ENCODE measurements around the gene CBFA2T2. TPM values are rescaled to one million over a fixed set of nuclear protein-coding genes. Genes with fewer than 3 reads are reported as not detected.

CBFA2T2 gene
- total RNA-seq, 4 donors from 2014 or later: 16.7 to 22.5 (median 19.1) TPM

GRCh38 chr20:33474963-33475362 lies 14.9 kb upstream of the CBFA2T2 start:
- Histone ChIP-seq H3K36me3 (no peaks in the 10 kb centered on the region), H3K4me3 (no peak overlapping the region), H3K9me3 (no peaks in the 10 kb centered on the region), H3K27me3 (no peaks in the 10 kb centered on the region), H3K4me1 (peaks cover 0 to 8% (median 0%) of the 10 kb centered on the region in 4 donors), H3K27ac (no peak overlapping the region)
- TF ChIP-seq, protein P1, sequence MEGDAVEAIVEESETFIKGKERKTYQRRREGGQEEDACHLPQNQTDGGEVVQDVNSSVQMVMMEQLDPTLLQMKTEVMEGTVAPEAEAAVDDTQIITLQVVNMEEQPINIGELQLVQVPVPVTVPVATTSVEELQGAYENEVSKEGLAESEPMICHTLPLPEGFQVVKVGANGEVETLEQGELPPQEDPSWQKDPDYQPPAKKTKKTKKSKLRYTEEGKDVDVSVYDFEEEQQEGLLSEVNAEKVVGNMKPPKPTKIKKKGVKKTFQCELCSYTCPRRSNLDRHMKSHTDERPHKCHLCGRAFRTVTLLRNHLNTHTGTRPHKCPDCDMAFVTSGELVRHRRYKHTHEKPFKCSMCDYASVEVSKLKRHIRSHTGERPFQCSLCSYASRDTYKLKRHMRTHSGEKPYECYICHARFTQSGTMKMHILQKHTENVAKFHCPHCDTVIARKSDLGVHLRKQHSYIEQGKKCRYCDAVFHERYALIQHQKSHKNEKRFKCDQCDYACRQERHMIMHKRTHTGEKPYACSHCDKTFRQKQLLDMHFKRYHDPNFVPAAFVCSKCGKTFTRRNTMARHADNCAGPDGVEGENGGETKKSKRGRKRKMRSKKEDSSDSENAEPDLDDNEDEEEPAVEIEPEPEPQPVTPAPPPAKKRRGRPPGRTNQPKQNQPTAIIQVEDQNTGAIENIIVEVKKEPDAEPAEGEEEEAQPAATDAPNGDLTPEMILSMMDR (IDR thresholded peaks at IDR 0.05): no peak
- TF ChIP-seq POLR2A (IDR thresholded peaks at IDR 0.05) (no peak), EP300 (IDR thresholded peaks at IDR 0.05) (no peak)
- WGBS, 2 donors: 85% methylated on average over 11 of the region's 11 CpGs
- DNase-seq (ENCODE audit: low spot score in 2 of 2): no peak

DNA sequence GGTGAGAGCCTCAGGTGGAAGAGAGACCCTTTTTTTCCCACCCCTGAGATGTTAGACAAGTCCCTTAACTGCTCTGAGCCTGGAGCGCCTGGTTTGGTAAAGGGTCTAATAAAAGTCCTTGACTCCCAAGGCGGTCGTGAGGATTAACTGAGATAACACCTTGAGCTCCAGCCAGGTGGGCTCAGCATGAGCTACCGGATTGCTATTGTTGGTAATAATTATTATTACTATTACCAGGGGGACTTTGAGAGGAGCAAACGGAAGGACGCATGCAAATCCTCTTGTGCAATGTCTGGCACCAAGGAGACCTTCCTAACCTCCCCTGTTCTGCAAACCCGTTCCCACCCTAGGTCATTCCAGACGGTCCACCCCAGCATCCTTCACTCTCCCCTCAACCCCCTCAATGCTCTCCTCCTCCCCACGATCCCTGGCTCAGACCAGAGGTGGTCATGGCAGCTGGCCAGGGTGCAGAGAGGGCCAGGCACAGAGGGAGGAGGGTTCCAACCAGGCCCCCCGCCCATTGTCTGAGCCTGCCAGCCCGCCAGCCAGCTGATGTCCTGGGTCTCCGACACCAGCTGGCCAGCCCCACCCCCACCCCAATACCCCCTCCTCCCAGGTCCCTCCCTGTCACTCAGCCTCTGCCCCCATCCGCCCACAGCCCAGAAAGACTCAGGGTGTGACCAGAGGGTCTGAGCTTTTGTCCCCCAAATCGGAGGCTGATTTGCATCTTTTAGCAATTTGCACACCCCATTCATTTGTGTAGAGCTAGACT lies 14.3 kb upstream of the CBFA2T2 start:
- 30 to 38% methylated on average over 14 of the region's 14 CpGs for WGBS, 2 donors
- H3K36me3 ChIP-seq: no peaks in the 10 kb centered on the region

GRCh38 chr20:33477386-33478234 lies 12.3 kb upstream of the CBFA2T2 start:
- 87% methylated on average over 7 of the region's 7 CpGs for WGBS, 2 donors
- Histone ChIP-seq H3K9me3 (no peaks in the 10 kb centered on the region), H3K27me3 (no peaks in the 10 kb centered on the region), H3K36me3 (no peaks in the 10 kb centered on the region), H3K27ac (no peak overlapping the region), H3K4me3 (no peak overlapping the region), H3K4me1 (peaks cover 0 to 8% (median 0%) of the 10 kb centered on the region in 4 donors)
- TF ChIP-seq POLR2A (IDR thresholded peaks at IDR 0.05): no peak
- no peak for DNase-seq (ENCODE audit: low spot score in 2 of 2)

More for the DNA sequence above, 14.3 kb upstream of the CBFA2T2 start:
- Histone ChIP-seq H3K4me1 (peaks cover 0 to 8% (median 0%) of the 10 kb centered on the region in 4 donors), H3K27ac (no peak overlapping the region), H3K9me3 (no peaks in the 10 kb centered on the region), H3K27me3 (no peaks in the 10 kb centered on the region), H3K4me3 (no peak overlapping the region)
- TF ChIP-seq POLR2A (IDR thresholded peaks at IDR 0.05) (no peak), EP300 (IDR thresholded peaks at IDR 0.05) (no peak)
- TF ChIP-seq, protein P1 (IDR thresholded peaks at IDR 0.05): no peak
- no peak for DNase-seq (ENCODE audit: low spot score in 2 of 2)

- no peak overlapping the region for H3K4me3 ChIP-seq
- TF ChIP-seq, protein P1 (IDR thresholded peaks at IDR 0.05): no peak
- no peak for TF ChIP-seq POLR2A (IDR thresholded peaks at IDR 0.05)
- no peak for TF ChIP-seq EP300 (IDR thresholded peaks at IDR 0.05)
- 85 to 89% methylated on average over 5 of the region's 5 CpGs for WGBS, 2 donors
- no peaks in the 10 kb centered on the region for H3K36me3 ChIP-seq
- peaks cover 0 to 8% (median 0%) of the 10 kb centered on the region in 4 donors for H3K4me1 ChIP-seq
- H3K27ac ChIP-seq: no peak overlapping the region
- H3K27me3 ChIP-seq: no peaks in the 10 kb centered on the region
- no peaks in the 10 kb centered on the region for H3K9me3 ChIP-seq
- no peak for DNase-seq (ENCODE audit: low spot score in 2 of 2)
Observed at GRCh38 chr20:33480048-33480447, 9.8 kb upstream of the CBFA2T2 start.

DNA sequence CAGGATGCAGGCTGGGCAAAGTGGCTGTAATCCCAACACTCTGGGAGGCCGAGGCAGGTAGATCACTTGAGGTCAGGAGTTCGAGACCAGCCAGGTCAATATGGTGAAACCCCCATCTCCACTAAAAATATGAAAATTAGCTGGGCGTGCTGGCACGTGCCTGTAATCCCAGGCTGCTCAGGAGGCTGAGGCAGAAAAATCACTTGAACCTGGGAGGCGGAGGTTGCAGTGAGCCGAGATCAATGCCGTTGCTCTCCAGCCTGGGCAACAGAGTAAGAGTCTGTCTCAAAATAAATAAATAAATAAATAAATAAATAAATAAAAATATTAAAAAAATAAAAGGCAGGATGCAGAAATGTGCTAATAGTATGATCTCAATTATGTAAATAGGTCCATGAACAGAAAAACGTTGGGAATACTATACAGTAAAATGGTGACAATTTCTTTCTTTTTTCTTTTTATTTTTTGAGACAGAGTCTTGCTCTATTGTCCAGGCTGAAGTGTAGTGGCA lies 8.4 kb upstream of the CBFA2T2 start:
- no peaks in the 10 kb centered on the region for H3K9me3 ChIP-seq
- H3K27ac ChIP-seq: no peak overlapping the region
- no peaks in the 10 kb centered on the region for H3K27me3 ChIP-seq
- H3K4me3 ChIP-seq: no peak overlapping the region
- no peaks in the 10 kb centered on the region for H3K4me1 ChIP-seq
- DNase-seq (ENCODE audit: low spot score in 2 of 2): no peak
- H3K36me3 ChIP-seq: no peaks in the 10 kb centered on the region
- TF ChIP-seq POLR2A (IDR thresholded peaks at IDR 0.05) (no peak), EP300 (IDR thresholded peaks at IDR 0.05) (no peak)
- TF ChIP-seq, protein P1 (IDR thresholded peaks at IDR 0.05): no peak
- WGBS, 2 donors: 93 to 95% methylated on average over 8 of the region's 8 CpGs

Measured in tibial nerve (tissue), 4 donors.